HCT116 (cell line): ENCODE results near the gene CACNA1C. TPM values are rescaled to one million over a fixed set of nuclear protein-coding genes. Genes with fewer than 3 reads are reported as not detected.

Source experiments
- ATAC-seq: fragments of 200-7000 bp; cut with Tn5 transposase; 2 replicates; pipeline ENCODE4 v1.9.1; 2020; ENCODE audit warnings: mild to moderate bottlenecking, moderate library complexity
- BruUV-seq: library from RNA; stranded (reverse); fragments of 400-500 nt; replicated peaks from 2 replicates; lab custom pipeline; 2021; lab: Mats Ljungman, UMichigan
- CTCF ChIA-PET: fragments of 300-600 bp; sonication (Branson Sonifier 250); formaldehyde crosslinking; loops from one replicate; lab custom pipeline; 2021; ENCODE audit warnings: antibody characterized with exemption; lab: Charles Lee
- POLR2A ChIA-PET: fragments of 300-600, 350-600 bp; sonication (Branson Sonifier 250); formaldehyde crosslinking; loops from one replicate; lab custom pipeline; 2021; ENCODE audit warnings: antibody characterized with exemption; lab: Charles Lee
- RAD21 ChIA-PET, 2 experiments: fragments of 300-600 bp; sonication (Branson Sonifier 250); formaldehyde crosslinking; loops; one replicate each; lab custom pipeline; 2023; ENCODE audit warnings: low total read pairs in 2 of 2; ENCODE audit not compliant: uncharacterized antibody in 2 of 2, unreplicated experiment in 2 of 2, low non-redundant PET in 1 of 2; lab: Charles Lee
- DNase-seq: peaks from one replicate; pipeline ENCODE4 v3.0.0-alpha.2; 2010; ENCODE audit warnings: low read depth, low spot score
- H2AFZ ChIP-seq: fragments of 200-600 bp; shearing (Covaris generic), sonication (generic); 2 replicates; pipeline ENCODE4 v1.6.1; 2017; ENCODE audit warnings: low read depth, mixed run types, mixed read lengths, antibody characterized with exemption, low read length; ENCODE audit not compliant: poor library complexity, severe bottlenecking
- H3K27ac ChIP-seq: 2 replicates; pipeline ENCODE4 v1.5.1; 2012; ENCODE audit warnings: low read depth, low read length
- H3K27me3 ChIP-seq: fragments of 200-600 bp; sonication (generic); 2 replicates; pipeline ENCODE4 v1.6.1; 2016; ENCODE audit warnings: mixed run types, low read length, mixed read lengths; ENCODE audit not compliant: insufficient read depth
- H3K36me3 ChIP-seq, 2 experiments: fragments of 200-500 bp in 1 of 2; fragments of 200-600 bp in 1 of 2; sonication (Bioruptor generic) in 1 of 2; sonication (generic) in 1 of 2; 2 replicates each; pipeline versions ENCODE4 v1.5.1 to v1.6.1; 2014 to 2016; ENCODE audit warnings: low read length in 2 of 2, inconsistent platforms in 1 of 2, mixed read lengths in 1 of 2, mixed run types in 1 of 2; ENCODE audit not compliant: insufficient read depth in 2 of 2, control insufficient read depth in 1 of 2
- H3K4me1 ChIP-seq, 2 experiments: fragments of 200-600 bp in 1 of 2; sonication (generic) in 1 of 2; 2 replicates each; pipeline versions ENCODE4 v1.5.1 to v1.6.1; 2012 to 2017; ENCODE audit warnings: low read length in 2 of 2, inconsistent platforms in 1 of 2, mild to moderate bottlenecking in 1 of 2, mixed read lengths in 1 of 2, mixed run types in 1 of 2, moderate library complexity in 1 of 2; ENCODE audit not compliant: insufficient read depth in 2 of 2, control insufficient read depth in 1 of 2
- H3K4me2 ChIP-seq: fragments of 200-600 bp; sonication (generic); 2 replicates; pipeline ENCODE4 v1.6.1; 2017; ENCODE audit warnings: mixed run types, low read length, mixed read lengths
- H3K4me3 ChIP-seq, 2 experiments: fragments of 200-600 bp in 1 of 2; sonication (generic) in 1 of 2; replicated peaks in 1 of 2; 2 replicates each; pipeline ENCODE4 v1.5.1; 2011 to 2016; ENCODE audit warnings: low read length in 2 of 2, control low read depth in 1 of 2, low read depth in 1 of 2, mild to moderate bottlenecking in 1 of 2, mixed read lengths in 1 of 2, mixed run types in 1 of 2
- H3K79me2 ChIP-seq: fragments of 200-600 bp; sonication (generic); 2 replicates; pipeline ENCODE4 v1.6.1; 2017; ENCODE audit warnings: mild to moderate bottlenecking, mixed run types, low read length, moderate library complexity, mixed read lengths; ENCODE audit not compliant: insufficient read depth
- H3K9ac ChIP-seq: fragments of 200-600 bp; sonication (generic); 2 replicates; pipeline ENCODE4 v1.6.1; 2016; ENCODE audit warnings: low read length, mixed read lengths
- H3K9me2 ChIP-seq: fragments of 200-600 bp; sonication (generic), shearing (Covaris generic); 2 replicates; pipeline ENCODE4 v1.6.1; 2017; ENCODE audit warnings: mixed run types, mild to moderate bottlenecking, moderate library complexity; ENCODE audit not compliant: insufficient read depth
- H3K9me3 ChIP-seq, 2 experiments: fragments of 200-500 bp in 1 of 2; fragments of 200-600 bp in 1 of 2; sonication (Bioruptor generic) in 1 of 2; sonication (generic) in 1 of 2; 2 replicates each; pipeline ENCODE4 v1.6.1; 2014 to 2017; ENCODE audit warnings: low read length in 2 of 2, mixed read lengths in 2 of 2, inconsistent platforms in 1 of 2, low read depth in 1 of 2, mild to moderate bottlenecking in 1 of 2, mixed run types in 1 of 2, moderate library complexity in 1 of 2; ENCODE audit not compliant: control insufficient read depth in 1 of 2, insufficient read depth in 1 of 2
- H4K20me1 ChIP-seq: fragments of 200-600 bp; sonication (generic), shearing (Covaris generic); 2 replicates; pipeline ENCODE4 v1.6.1; 2017; ENCODE audit warnings: mixed run types, mild to moderate bottlenecking, moderate library complexity; ENCODE audit not compliant: insufficient read depth
- CBX3 ChIP-seq: IDR thresholded peaks from 2 replicates; pipeline ENCODE4 v1.6.1; 2012; ENCODE audit warnings: low read depth
- EGR1 ChIP-seq: IDR thresholded peaks from 2 replicates; pipeline ENCODE4 v1.6.1; 2012; ENCODE audit warnings: low read depth
- EZH2phosphoT487 ChIP-seq: fragments of 200-600 bp; IDR thresholded peaks from 2 replicates; pipeline ENCODE4 v1.6.1; 2018; ENCODE audit warnings: antibody characterized with exemption, borderline replicate concordance
- JUND ChIP-seq: IDR thresholded peaks from 2 replicates; pipeline ENCODE4 v1.6.1; 2012
- RAD21 ChIP-seq: IDR thresholded peaks from 2 replicates; pipeline ENCODE4 v1.6.1; 2012; ENCODE audit warnings: low read depth, mild to moderate bottlenecking
- SP1 ChIP-seq: IDR thresholded peaks from 2 replicates; pipeline ENCODE4 v1.6.1; 2012; ENCODE audit warnings: low read depth
- SRF ChIP-seq: IDR thresholded peaks from 2 replicates; pipeline ENCODE4 v1.6.1; 2012; ENCODE audit warnings: low read depth
- TCF7L2 ChIP-seq: IDR thresholded peaks from 2 replicates; pipeline ENCODE4 v1.7.0; 2011; ENCODE audit warnings: borderline replicate concordance, inconsistent platforms; ENCODE audit not compliant: insufficient read depth, insufficient read length; ENCODE audit errors: extremely low read depth
- YY1 ChIP-seq: IDR thresholded peaks from 2 replicates; pipeline ENCODE4 v1.6.1; 2011; ENCODE audit warnings: low read length, low read depth, moderate library complexity, mild to moderate bottlenecking; ENCODE audit not compliant: insufficient replicate concordance; ENCODE audit errors: extremely low read depth
- intact Hi-C: fragments of 100-400 bp; cut with micrococcal nuclease; formaldehyde crosslinking; loops from 2 replicates; pipeline ENCODE4 v1.10.0; 2022
- total RNA-seq: library from RNA; stranded (reverse); gene quantifications from one replicate; pipeline ENCODE4 v1.2.1, GENCODE V29; 2021; ENCODE audit not compliant: unreplicated experiment
- TF ChIP-seq, protein P1 (sequence below): IDR thresholded peaks from 2 replicates; pipeline ENCODE4 v1.6.1; 2012; ENCODE audit warnings: low read depth
- TF ChIP-seq, protein P2 (sequence below): IDR thresholded peaks from 2 replicates; pipeline ENCODE4 v1.6.1; 2011; ENCODE audit warnings: mild to moderate bottlenecking, low read length, moderate library complexity; ENCODE audit not compliant: insufficient replicate concordance; ENCODE audit errors: extremely low read depth

CACNA1C gene
- total RNA-seq, 1 experiment from 2014 or later: 0.05 TPM

DNA sequence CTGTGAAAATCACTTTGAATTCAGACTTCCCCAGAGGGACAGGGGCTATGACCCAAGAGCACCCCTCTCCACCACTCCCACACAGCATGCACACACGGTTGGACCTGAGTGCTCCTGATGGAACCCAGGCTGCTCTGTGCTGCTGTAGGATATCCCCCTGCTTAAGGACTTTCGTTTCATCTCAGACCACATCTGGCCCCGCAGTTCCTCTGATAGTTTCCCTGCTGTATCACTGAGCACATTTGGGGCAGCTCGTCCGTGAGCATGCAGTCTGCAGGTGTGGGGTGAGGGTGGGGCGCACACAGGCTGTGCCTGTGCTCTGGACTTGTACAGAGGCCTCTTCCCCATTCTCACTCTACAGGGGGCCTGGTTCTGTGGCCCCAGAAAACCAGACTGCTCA lies 396.8 kb downstream of the CACNA1C start:
- BruUV-seq: no TSS peak
- POLR2A ChIA-PET: no interaction called here
- ATAC-seq: no peak

More for the DNA sequence above, 396.8 kb downstream of the CACNA1C start:
- H3K4me2 ChIP-seq: no peak overlapping the region
- TF ChIP-seq EGR1 (no peak), SRF (no peak), JUND (no peak), SP1 (no peak), YY1 (no peak), CBX3 (no peak), EZH2phosphoT487 (no peak), RAD21 (no peak), TCF7L2 (no peak)
- TF ChIP-seq, protein P1, sequence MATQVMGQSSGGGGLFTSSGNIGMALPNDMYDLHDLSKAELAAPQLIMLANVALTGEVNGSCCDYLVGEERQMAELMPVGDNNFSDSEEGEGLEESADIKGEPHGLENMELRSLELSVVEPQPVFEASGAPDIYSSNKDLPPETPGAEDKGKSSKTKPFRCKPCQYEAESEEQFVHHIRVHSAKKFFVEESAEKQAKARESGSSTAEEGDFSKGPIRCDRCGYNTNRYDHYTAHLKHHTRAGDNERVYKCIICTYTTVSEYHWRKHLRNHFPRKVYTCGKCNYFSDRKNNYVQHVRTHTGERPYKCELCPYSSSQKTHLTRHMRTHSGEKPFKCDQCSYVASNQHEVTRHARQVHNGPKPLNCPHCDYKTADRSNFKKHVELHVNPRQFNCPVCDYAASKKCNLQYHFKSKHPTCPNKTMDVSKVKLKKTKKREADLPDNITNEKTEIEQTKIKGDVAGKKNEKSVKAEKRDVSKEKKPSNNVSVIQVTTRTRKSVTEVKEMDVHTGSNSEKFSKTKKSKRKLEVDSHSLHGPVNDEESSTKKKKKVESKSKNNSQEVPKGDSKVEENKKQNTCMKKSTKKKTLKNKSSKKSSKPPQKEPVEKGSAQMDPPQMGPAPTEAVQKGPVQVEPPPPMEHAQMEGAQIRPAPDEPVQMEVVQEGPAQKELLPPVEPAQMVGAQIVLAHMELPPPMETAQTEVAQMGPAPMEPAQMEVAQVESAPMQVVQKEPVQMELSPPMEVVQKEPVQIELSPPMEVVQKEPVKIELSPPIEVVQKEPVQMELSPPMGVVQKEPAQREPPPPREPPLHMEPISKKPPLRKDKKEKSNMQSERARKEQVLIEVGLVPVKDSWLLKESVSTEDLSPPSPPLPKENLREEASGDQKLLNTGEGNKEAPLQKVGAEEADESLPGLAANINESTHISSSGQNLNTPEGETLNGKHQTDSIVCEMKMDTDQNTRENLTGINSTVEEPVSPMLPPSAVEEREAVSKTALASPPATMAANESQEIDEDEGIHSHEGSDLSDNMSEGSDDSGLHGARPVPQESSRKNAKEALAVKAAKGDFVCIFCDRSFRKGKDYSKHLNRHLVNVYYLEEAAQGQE: no peak
- TF ChIP-seq, protein P2, sequence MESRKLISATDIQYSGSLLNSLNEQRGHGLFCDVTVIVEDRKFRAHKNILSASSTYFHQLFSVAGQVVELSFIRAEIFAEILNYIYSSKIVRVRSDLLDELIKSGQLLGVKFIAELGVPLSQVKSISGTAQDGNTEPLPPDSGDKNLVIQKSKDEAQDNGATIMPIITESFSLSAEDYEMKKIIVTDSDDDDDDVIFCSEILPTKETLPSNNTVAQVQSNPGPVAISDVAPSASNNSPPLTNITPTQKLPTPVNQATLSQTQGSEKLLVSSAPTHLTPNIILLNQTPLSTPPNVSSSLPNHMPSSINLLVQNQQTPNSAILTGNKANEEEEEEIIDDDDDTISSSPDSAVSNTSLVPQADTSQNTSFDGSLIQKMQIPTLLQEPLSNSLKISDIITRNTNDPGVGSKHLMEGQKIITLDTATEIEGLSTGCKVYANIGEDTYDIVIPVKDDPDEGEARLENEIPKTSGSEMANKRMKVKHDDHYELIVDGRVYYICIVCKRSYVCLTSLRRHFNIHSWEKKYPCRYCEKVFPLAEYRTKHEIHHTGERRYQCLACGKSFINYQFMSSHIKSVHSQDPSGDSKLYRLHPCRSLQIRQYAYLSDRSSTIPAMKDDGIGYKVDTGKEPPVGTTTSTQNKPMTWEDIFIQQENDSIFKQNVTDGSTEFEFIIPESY: no peak
- TF ChIP-seq, all 23 proteins: peak for 0
- Histone ChIP-seq H2AFZ (no peak overlapping the region), H3K36me3 (no peaks in the 10 kb centered on the region), H3K4me3 (no peak overlapping the region), H3K9me2 (no peaks in the 10 kb centered on the region), H3K9ac (no peak overlapping the region), H3K27ac (no peak overlapping the region), H3K4me1 (no peaks in the 10 kb centered on the region), H4K20me1 (no peaks in the 10 kb centered on the region), H3K9me3 (no peaks in the 10 kb centered on the region), H3K27me3 (peaks cover 8% of the 10 kb centered on the region; the same call in 1 of the 2 replicates), H3K79me2 (no peaks in the 10 kb centered on the region)
- intact Hi-C loops: no loop called here
- ChIA-PET CTCF (no interaction called here), RAD21 (no interaction called here)
- no peak for DNase-seq
